ENCODE results near the gene SPRR2B.
"Not testable (repeated sequence)": the region's sequence is repeated elsewhere in the genome, so short reads cannot be mapped to it uniquely, and the experiment has no call there.

Gene SPRR2B

GRCh38 chr1:153071511-153071910, at the start of gene SPRR2B:
Gene SPRR2B, minus strand, starts transcription at chr1:153071611. Its CDS starts 772 bp downstream, at chr1:153070839.
- no peak for DNase-seq (ENCODE audit: low spot score)

- no peak for DNase-seq (ENCODE audit: low spot score)
Measured at GRCh38 chr1:153120945-153121344, 49.5 kb upstream of the SPRR2B start.

- DNase-seq (ENCODE audit: low spot score): no peak
Measured at GRCh38 chr1:153119491-153119971, 48.1 kb upstream of the SPRR2B start.

- DNase-seq (ENCODE audit: low spot score): not testable (repeated sequence)
Measured at GRCh38 chr1:153115264-153115663, 43.9 kb upstream of the SPRR2B start.

GRCh38 chr1:153113416-153113815, 42.0 kb upstream of the SPRR2B start, which contains the start of gene SPRR2F:
Gene SPRR2F, minus strand, starts transcription at chr1:153113516. Its CDS starts 783 bp downstream, at chr1:153112733.
- no peak for DNase-seq (ENCODE audit: low spot score)

GRCh38 chr1:153112454-153112853, 41.0 kb upstream of the SPRR2B start:
- DNase-seq (ENCODE audit: low spot score): not testable (repeated sequence)

GRCh38 chr1:153100245-153100644, 28.8 kb upstream of the SPRR2B start:
- peak; percentile 57 for DNase-seq (ENCODE audit: low spot score)

- no peak for DNase-seq (ENCODE audit: low spot score)
Measured at GRCh38 chr1:153099461-153100045, 28.1 kb upstream of the SPRR2B start.

GRCh38 chr1:153095764-153096163, 24.4 kb upstream of the SPRR2B start:
- DNase-seq (ENCODE audit: low spot score): no peak

GRCh38 chr1:153094426-153094825, 23.0 kb upstream of the SPRR2B start, which contains the start of gene SPRR2E:
Gene SPRR2E, minus strand, starts transcription at chr1:153094526. Its CDS starts 775 bp downstream, at chr1:153093751.
- no peak for DNase-seq (ENCODE audit: low spot score)

GRCh38 chr1:153087652-153088051, 16.2 kb upstream of the SPRR2B start:
- no peak for DNase-seq (ENCODE audit: low spot score)

- no peak for DNase-seq (ENCODE audit: low spot score)
Measured at GRCh38 chr1:153081736-153082135, 10.3 kb upstream of the SPRR2B start.

GRCh38 chr1:153072806-153073726, 1.7 kb upstream of the SPRR2B start:
- no peak for DNase-seq (ENCODE audit: low spot score)

GRCh38 chr1:153070243-153070642, 1.2 kb downstream of the SPRR2B start:
- no peak for DNase-seq (ENCODE audit: low spot score)

- no peak for DNase-seq (ENCODE audit: low spot score)
Measured at GRCh38 chr1:153058826-153059784, 12.3 kb downstream of the SPRR2B start.

- DNase-seq (ENCODE audit: low spot score): no peak
Measured at GRCh38 chr1:153058154-153058553, 13.3 kb downstream of the SPRR2B start.

- DNase-seq (ENCODE audit: low spot score): no peak
Measured at GRCh38 chr1:153057375-153057774, 14.0 kb downstream of the SPRR2B start, which contains the start of gene SPRR2A. Gene SPRR2A, minus strand, starts transcription at chr1:153057512. Its CDS starts 777 bp downstream, at chr1:153056735.

GRCh38 chr1:153056111-153056510, 15.3 kb downstream of the SPRR2B start:
- DNase-seq (ENCODE audit: low spot score): not testable (repeated sequence)

- no peak for DNase-seq (ENCODE audit: low spot score)
Measured at GRCh38 chr1:153049211-153049610, 22.2 kb downstream of the SPRR2B start.

- no peak for DNase-seq (ENCODE audit: low spot score)
Measured at GRCh38 chr1:153040950-153041631, 30.3 kb downstream of the SPRR2B start, which contains the start of gene SPRR2D. Gene SPRR2D, minus strand, starts transcription at chr1:153041120. Its CDS starts 774 bp downstream, at chr1:153040346.

- DNase-seq (ENCODE audit: low spot score): no peak
Measured at GRCh38 chr1:153035211-153035610, 36.2 kb downstream of the SPRR2B start.

Measured in kidney capillary endothelial cell (primary cell).